Measurements from ENCODE around the gene BTK.

The BTK gene

DNA sequence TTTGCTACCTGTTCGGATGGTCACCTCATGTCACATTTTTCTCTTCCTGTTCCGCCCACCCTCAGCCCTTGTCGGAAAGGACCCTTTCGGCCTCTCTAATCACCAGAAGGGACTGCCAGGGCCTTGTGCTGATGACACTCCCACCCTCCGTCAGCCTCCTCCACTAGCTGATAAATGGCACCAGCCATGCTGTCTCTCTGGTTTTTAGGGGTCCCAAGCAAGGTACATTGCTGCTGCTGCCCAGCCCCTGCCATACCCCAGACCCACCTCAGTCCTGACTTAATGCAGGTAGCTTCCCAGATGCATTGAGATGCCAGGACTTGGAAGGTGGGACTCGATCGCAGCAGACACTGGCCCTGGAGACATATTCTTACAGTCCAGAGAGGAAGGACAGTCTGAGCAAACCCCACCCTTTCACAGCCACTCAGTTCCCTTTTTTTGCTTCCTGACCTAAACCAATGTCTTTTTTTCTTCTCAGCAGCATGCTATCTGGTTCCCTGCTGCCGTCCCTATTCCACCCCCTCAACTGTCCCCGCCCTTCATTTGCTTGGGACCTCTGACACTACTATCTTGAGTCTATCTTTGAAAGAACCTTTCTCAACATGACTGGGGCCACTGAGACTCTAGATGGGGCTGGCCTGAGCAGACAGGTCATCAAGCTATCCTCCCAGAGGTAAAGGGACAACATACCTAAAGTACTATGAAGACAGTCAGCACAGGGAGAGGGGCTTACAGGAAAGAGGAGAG lies at the start of gene BTK:
BTK (minus strand) TSS at position 397 of the 747 bp plus-strand sequence. CDS start 10,907 bp downstream, outside the sequence.
- POLR2A ChIA-PET: no interaction called here
- TF ChIP-seq, protein P1, sequence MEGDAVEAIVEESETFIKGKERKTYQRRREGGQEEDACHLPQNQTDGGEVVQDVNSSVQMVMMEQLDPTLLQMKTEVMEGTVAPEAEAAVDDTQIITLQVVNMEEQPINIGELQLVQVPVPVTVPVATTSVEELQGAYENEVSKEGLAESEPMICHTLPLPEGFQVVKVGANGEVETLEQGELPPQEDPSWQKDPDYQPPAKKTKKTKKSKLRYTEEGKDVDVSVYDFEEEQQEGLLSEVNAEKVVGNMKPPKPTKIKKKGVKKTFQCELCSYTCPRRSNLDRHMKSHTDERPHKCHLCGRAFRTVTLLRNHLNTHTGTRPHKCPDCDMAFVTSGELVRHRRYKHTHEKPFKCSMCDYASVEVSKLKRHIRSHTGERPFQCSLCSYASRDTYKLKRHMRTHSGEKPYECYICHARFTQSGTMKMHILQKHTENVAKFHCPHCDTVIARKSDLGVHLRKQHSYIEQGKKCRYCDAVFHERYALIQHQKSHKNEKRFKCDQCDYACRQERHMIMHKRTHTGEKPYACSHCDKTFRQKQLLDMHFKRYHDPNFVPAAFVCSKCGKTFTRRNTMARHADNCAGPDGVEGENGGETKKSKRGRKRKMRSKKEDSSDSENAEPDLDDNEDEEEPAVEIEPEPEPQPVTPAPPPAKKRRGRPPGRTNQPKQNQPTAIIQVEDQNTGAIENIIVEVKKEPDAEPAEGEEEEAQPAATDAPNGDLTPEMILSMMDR (IDR thresholded peaks at IDR 0.05; ENCODE audit: insufficient read depth, low read length, missing control alignments): no peak
- H3K4me3 ChIP-seq (ENCODE audit: low read depth, low read length): no peak within 1 kb of the TSS
- DNase-seq (ENCODE audit: low read depth, low spot score): no peak
- CTCF ChIA-PET: no interaction called here

GRCh38 chrX:101430457-101431078 lies 44.6 kb upstream of the BTK start:
- no peak for DNase-seq (ENCODE audit: low read depth, low spot score)
- CTCF ChIA-PET: interaction anchor here (1.5 kb wide), 1 partner anchor 14 kb away, joined by 5 read pairs; no protein-coding TSS in a partner anchor
- POLR2A ChIA-PET: no interaction called here
- H3K4me3 ChIP-seq (ENCODE audit: low read depth, low read length): no peak overlapping the region
- TF ChIP-seq, protein P1 (IDR thresholded peaks at IDR 0.05; ENCODE audit: insufficient read depth, low read length, missing control alignments): no peak

DNA sequence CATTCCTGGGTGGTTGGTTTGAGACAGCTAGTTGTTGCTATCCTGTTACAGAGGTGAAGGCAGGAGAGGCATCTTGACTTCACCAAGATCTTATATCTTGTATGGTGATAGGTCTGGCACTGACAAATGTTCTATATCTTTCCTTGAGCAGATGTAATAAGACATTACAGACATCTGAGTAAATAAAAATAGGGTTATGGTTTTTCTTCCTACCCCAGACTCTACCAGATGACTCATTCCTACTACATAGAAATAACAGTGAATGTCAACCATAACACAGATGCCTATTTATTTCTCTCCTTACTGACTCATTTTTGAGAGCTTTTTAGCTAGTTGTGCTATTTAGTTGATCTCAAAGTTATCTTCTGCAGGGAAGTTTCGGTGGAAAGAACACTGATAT lies 43.9 kb upstream of the BTK start:
- ChIA-PET POLR2A (no interaction called here), CTCF (interaction anchor here (1.5 kb wide), 1 partner anchor 13 kb away, joined by 5 read pairs; no protein-coding TSS in a partner anchor)
- H3K4me3 ChIP-seq (ENCODE audit: low read depth, low read length): no peak overlapping the region
- no peak for DNase-seq (ENCODE audit: low read depth, low spot score)
- TF ChIP-seq, protein P1 (IDR thresholded peaks at IDR 0.05; ENCODE audit: insufficient read depth, low read length, missing control alignments): no peak

DNA sequence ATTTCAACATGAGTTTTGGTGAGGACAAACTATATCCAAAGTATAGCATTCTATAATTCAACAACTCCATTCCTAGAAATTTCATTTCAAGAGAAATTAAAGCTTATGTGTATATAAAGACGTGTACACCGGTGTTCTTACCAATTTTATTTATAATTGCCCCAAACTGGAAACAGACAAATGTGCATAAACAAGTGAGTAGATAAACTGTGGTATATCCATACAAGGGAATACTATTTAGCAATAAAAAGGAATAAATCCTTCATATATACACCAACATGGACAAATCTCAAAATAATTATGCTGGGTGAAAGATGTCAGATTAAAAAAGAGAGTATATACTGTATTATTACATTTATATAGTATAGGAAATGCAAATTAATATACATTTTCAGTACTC lies 42.0 kb upstream of the BTK start:
- TF ChIP-seq, protein P1 (IDR thresholded peaks at IDR 0.05; ENCODE audit: insufficient read depth, low read length, missing control alignments): no peak
- H3K4me3 ChIP-seq (ENCODE audit: low read depth, low read length): no peak overlapping the region
- ChIA-PET CTCF (no interaction called here), POLR2A (no interaction called here)
- no peak for DNase-seq (ENCODE audit: low read depth, low spot score)

- ChIA-PET POLR2A (no interaction called here), CTCF (interaction anchor here (0.6 kb wide), 1 partner anchor 379 kb away, joined by 3 read pairs; no protein-coding TSS in a partner anchor)
- DNase-seq (ENCODE audit: low read depth, low spot score): no peak
- TF ChIP-seq, protein P1 (IDR thresholded peaks at IDR 0.05; ENCODE audit: insufficient read depth, low read length, missing control alignments): no peak
- H3K4me3 ChIP-seq (ENCODE audit: low read depth, low read length): no peak overlapping the region
These were observed 33.5 kb upstream of the BTK start for GRCh38 chrX:101419489-101419888.
